ENCODE results near the gene SFXN2. TPM values are rescaled to one million over a fixed set of nuclear protein-coding genes. Genes with fewer than 3 reads are reported as not detected.

Gene SFXN2
- total RNA-seq, 2 donors from 2014 or later: 9.7 to 27.6 TPM

DNA sequence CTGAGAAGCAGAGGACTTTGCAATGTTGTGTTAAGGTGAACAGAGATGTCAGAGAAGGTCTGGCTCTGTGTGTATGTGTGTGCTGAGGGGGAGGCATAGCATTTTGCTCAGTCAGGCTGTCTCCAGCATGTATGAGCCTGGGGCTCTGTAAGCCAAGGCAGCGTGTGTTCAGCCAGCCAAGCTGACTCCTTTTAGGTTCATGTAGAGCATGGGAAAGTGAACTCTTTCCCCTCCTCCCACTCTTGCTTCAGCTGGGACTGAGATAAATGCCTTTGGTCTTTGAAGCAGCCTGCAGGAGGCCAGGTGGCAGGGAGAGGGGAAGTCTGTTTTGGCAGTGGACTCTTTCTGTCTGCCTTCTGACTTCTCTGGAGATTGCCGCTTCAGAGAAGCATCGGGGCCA is 3.8 kb downstream of the SFXN2 start:
- Histone ChIP-seq H3K4me3 (no peak overlapping the region), H3K9me3 (no peaks in the 10 kb centered on the region), H3K27ac (no peak overlapping the region), H3K4me1 (peaks cover 5% of the 10 kb centered on the region), H3K36me3 (no peaks in the 10 kb centered on the region), H3K9ac (ENCODE audit: low read depth in 2 of 2, low read length in 2 of 2) (no peak overlapping the region), H3K27me3 (no peaks in the 10 kb centered on the region)
- no peak for DNase-seq
- intact Hi-C loops (cut with DNase I): no loop called here
- TF ChIP-seq CTCF (IDR thresholded peaks at IDR 0.05): no peak

DNA sequence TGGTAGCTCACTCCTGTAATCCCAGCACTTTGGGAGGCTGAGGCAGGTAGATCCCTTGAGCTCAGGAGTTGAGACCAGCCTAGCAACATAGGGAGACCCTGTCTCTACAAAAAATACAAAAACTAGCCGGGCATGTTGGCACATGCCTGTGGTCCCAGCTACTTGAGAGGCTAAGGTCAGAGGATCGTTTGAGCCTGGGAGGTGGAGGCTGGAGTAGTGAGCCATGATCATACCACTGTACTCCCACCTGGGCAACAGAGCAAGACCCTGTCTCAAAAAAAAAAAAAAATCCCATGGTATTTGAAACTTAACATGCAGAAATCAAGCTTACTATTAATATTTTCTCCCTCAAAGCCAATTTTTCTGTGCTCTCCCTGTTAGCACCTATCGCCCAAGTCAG is 5.9 kb downstream of the SFXN2 start:
- Histone ChIP-seq H3K27ac (no peak overlapping the region), H3K4me3 (no peak overlapping the region), H3K9me3 (no peaks in the 10 kb centered on the region), H3K9ac (ENCODE audit: low read depth in 2 of 2, low read length in 2 of 2) (no peak overlapping the region), H3K36me3 (no peaks in the 10 kb centered on the region), H3K4me1 (peaks cover 2% of the 10 kb centered on the region), H3K27me3 (no peaks in the 10 kb centered on the region)
- intact Hi-C loops (cut with DNase I): no loop called here
- no peak for TF ChIP-seq CTCF (IDR thresholded peaks at IDR 0.05)
- DNase-seq: no peak

- Histone ChIP-seq H3K4me3 (no peak overlapping the region), H3K4me1 (no peaks in the 10 kb centered on the region), H3K36me3 (no peaks in the 10 kb centered on the region), H3K27me3 (no peaks in the 10 kb centered on the region), H3K9me3 (no peaks in the 10 kb centered on the region), H3K27ac (no peak overlapping the region), H3K9ac (ENCODE audit: low read depth in 2 of 2, low read length in 2 of 2) (no peak overlapping the region)
- TF ChIP-seq CTCF (IDR thresholded peaks at IDR 0.05): no peak
- intact Hi-C loops (cut with DNase I): no loop called here
- no peak for DNase-seq
Measured at GRCh38 chr10:102720775-102721301, 6.4 kb downstream of the SFXN2 start.

GRCh38 chr10:102721954-102722353 is 7.5 kb downstream of the SFXN2 start:
- no peaks in the 10 kb centered on the region for H3K4me1 ChIP-seq
- H3K9me3 ChIP-seq: no peaks in the 10 kb centered on the region
- DNase-seq: no peak
- H3K4me3 ChIP-seq: no peak overlapping the region
- no peaks in the 10 kb centered on the region for H3K27me3 ChIP-seq
- intact Hi-C loops (cut with DNase I): no loop called here
- no peaks in the 10 kb centered on the region for H3K36me3 ChIP-seq
- no peak overlapping the region for H3K27ac ChIP-seq
- TF ChIP-seq CTCF (IDR thresholded peaks at IDR 0.05): no peak
- no peak overlapping the region for H3K9ac ChIP-seq (ENCODE audit: low read depth in 2 of 2, low read length in 2 of 2)

GRCh38 chr10:102723989-102724388 is 9.6 kb downstream of the SFXN2 start:
- Histone ChIP-seq H3K9me3 (no peaks in the 10 kb centered on the region), H3K27ac (no peak overlapping the region), H3K27me3 (no peaks in the 10 kb centered on the region), H3K4me3 (no peak overlapping the region), H3K9ac (ENCODE audit: low read depth in 2 of 2, low read length in 2 of 2) (no peak overlapping the region), H3K4me1 (no peaks in the 10 kb centered on the region), H3K36me3 (no peaks in the 10 kb centered on the region)
- DNase-seq: no peak
- TF ChIP-seq CTCF (IDR thresholded peaks at IDR 0.05): no peak
- intact Hi-C loops (cut with DNase I): no loop called here
